ENCODE measurements around the gene CYBRD1. TPM values are rescaled to one million over a fixed set of nuclear protein-coding genes. Genes with fewer than 3 reads are reported as not detected.

Gene CYBRD1
- total and polyA plus RNA-seq, 10 of the 15 experiments (the other 5 are each of a cell fraction or from before 2014, with no cell fraction given), result 10.8 to 51.9 (median 29.6) TPM

GRCh38 chr2:171557363-171557762, 35.1 kb downstream of the CYBRD1 start (continued):
- no peak for TF ChIP-seq SMC3 (IDR thresholded peaks at IDR 0.05; ENCODE audit: borderline replicate concordance, low read length)
- TF ChIP-seq TBL1XR1 (IDR thresholded peaks at IDR 0.05; ENCODE audit: low read depth, low read length), result no peak
- TF ChIP-seq IRF3 (IDR thresholded peaks at IDR 0.05), result no peak
- no peak for TF ChIP-seq SRF (IDR thresholded peaks at IDR 0.05; ENCODE audit: low read depth in 2 of 2, low read length in 2 of 2)
- TF ChIP-seq ZNF24 (IDR thresholded peaks at IDR 0.05), result no peak
- no peak for TF ChIP-seq CBX5 (IDR thresholded peaks at IDR 0.05; ENCODE audit: low read depth)
- TF ChIP-seq PBX3 (IDR thresholded peaks at IDR 0.05; ENCODE audit: insufficient replicate concordance, low read depth, low read length), result no peak
- TF ChIP-seq IKZF1 (conservative IDR thresholded peaks at IDR 0.05), result no peak
- TF ChIP-seq JUNB (IDR thresholded peaks at IDR 0.05), result no peak
- no peak for TF ChIP-seq SKIL (IDR thresholded peaks at IDR 0.05; ENCODE audit: low read depth, poor library complexity, severe bottlenecking)
- no peak for TF ChIP-seq MEF2A (IDR thresholded peaks at IDR 0.05; ENCODE audit: insufficient read depth, low read depth, low read length)
- no peak for TF ChIP-seq RELB (IDR thresholded peaks at IDR 0.05; ENCODE audit: low read depth)
- TF ChIP-seq, protein P1, sequence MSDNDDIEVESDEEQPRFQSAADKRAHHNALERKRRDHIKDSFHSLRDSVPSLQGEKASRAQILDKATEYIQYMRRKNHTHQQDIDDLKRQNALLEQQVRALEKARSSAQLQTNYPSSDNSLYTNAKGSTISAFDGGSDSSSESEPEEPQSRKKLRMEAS (IDR thresholded peaks at IDR 0.05; ENCODE audit: low read depth, low read length), result no peak
